HepG2 (cell line): ENCODE data around the gene CNTF. TPM values are rescaled to one million over a fixed set of nuclear protein-coding genes. Genes with fewer than 3 reads are reported as not detected.

Source experiments
- CAMTA2 ChIP-seq: sonication (generic); formaldehyde crosslinking; IDR thresholded peaks from 2 replicates; pipeline ENCODE4 v1.4.0; 2020; ENCODE audit warnings: mild to moderate bottlenecking, missing genetic modification reagents, borderline replicate concordance
- CREB1 ChIP-seq, 2 experiments: fragments of 450-650 bp in 1 of 2; IDR thresholded peaks; 2 replicates each; pipeline ENCODE4 v1.6.1; 2016 to 2017; ENCODE audit warnings: control low read depth in 1 of 2, mild to moderate bottlenecking in 1 of 2, missing compliant biosample characterization in 1 of 2, missing genetic modification characterization in 1 of 2
- FIP1L1 ChIP-seq: fragments of 200-400 bp; formaldehyde crosslinking; IDR thresholded peaks from 2 replicates; pipeline ENCODE4 v1.6.1; 2018; ENCODE audit warnings: low read depth, mild to moderate bottlenecking, low read length, moderate library complexity, borderline replicate concordance; ENCODE audit not compliant: insufficient read depth
- HES4 ChIP-seq: sonication (generic); formaldehyde crosslinking; IDR thresholded peaks from 2 replicates; pipeline ENCODE4 v1.9.0; 2021; ENCODE audit warnings: mild to moderate bottlenecking, missing genetic modification reagents, borderline replicate concordance
- HNF4A ChIP-seq: sonication (generic); formaldehyde crosslinking; IDR thresholded peaks from 2 replicates; pipeline ENCODE4 v1.4.0; 2020; ENCODE audit warnings: missing genetic modification reagents
- KLF12 ChIP-seq: sonication (generic); formaldehyde crosslinking; IDR thresholded peaks from 2 replicates; pipeline ENCODE4 v1.4.0; 2020; ENCODE audit warnings: missing genetic modification reagents, borderline replicate concordance
- KLF9 ChIP-seq: IDR thresholded peaks from 2 replicates; pipeline ENCODE4 v1.6.1; 2016; ENCODE audit warnings: low read depth
- MED13 ChIP-seq: sonication (generic); formaldehyde crosslinking; IDR thresholded peaks from 2 replicates; pipeline ENCODE4 v1.5.0; 2020; ENCODE audit warnings: missing genetic modification reagents
- NFIC ChIP-seq: IDR thresholded peaks from 2 replicates; pipeline ENCODE4 v1.6.1; 2012; ENCODE audit warnings: mild to moderate bottlenecking, low read length, inconsistent platforms
- NR2F2 ChIP-seq: IDR thresholded peaks from 2 replicates; pipeline ENCODE4 v1.6.1; 2012; ENCODE audit warnings: low read depth, inconsistent platforms, borderline replicate concordance
- PHF20 ChIP-seq: sonication (generic); formaldehyde crosslinking; IDR thresholded peaks from 2 replicates; pipeline ENCODE4 v1.5.0; 2020; ENCODE audit warnings: mild to moderate bottlenecking, missing genetic modification reagents
- RARA ChIP-seq: IDR thresholded peaks from 2 replicates; pipeline ENCODE4 v1.6.1; 2016; ENCODE audit warnings: missing genetic modification reagents, missing compliant biosample characterization
- SMARCE1 ChIP-seq: fragments of 450-650 bp; IDR thresholded peaks from 2 replicates; pipeline ENCODE4 v1.6.1; 2017; ENCODE audit warnings: borderline replicate concordance
- SMC3 ChIP-seq: IDR thresholded peaks from 2 replicates; pipeline ENCODE4 v1.6.1; 2011; ENCODE audit warnings: low read length, improper control_type of control experiment
- SRSF4 ChIP-seq: fragments of 200-400 bp; formaldehyde crosslinking; IDR thresholded peaks from one replicate; pipeline ENCODE4 v1.6.1; 2018; ENCODE audit warnings: mild to moderate bottlenecking, low read depth, low read length, moderate library complexity; ENCODE audit not compliant: poor library complexity, severe bottlenecking
- TAF15 ChIP-seq: fragments of 200-400 bp; formaldehyde crosslinking; IDR thresholded peaks from one replicate; pipeline ENCODE4 v1.6.1; 2018; ENCODE audit warnings: mild to moderate bottlenecking, low read depth, low read length; ENCODE audit not compliant: poor library complexity, severe bottlenecking
- ZKSCAN5 ChIP-seq: sonication (generic); formaldehyde crosslinking; IDR thresholded peaks from 2 replicates; pipeline ENCODE4 v1.5.1; 2020; ENCODE audit warnings: mild to moderate bottlenecking, missing genetic modification reagents
- ZMAT3 ChIP-seq: sonication (generic); formaldehyde crosslinking; conservative IDR thresholded peaks from 2 replicates; pipeline ENCODE4 v1.7.0; 2021; ENCODE audit warnings: missing genetic modification reagents
- ZNF333 ChIP-seq: sonication (generic); formaldehyde crosslinking; IDR thresholded peaks from 2 replicates; pipeline ENCODE4 v1.4.0; 2020; ENCODE audit warnings: mild to moderate bottlenecking, missing genetic modification reagents, borderline replicate concordance
- ZNF382 ChIP-seq: sonication (generic); formaldehyde crosslinking; IDR thresholded peaks from 2 replicates; pipeline ENCODE4 v1.5.0; 2020; ENCODE audit warnings: missing genetic modification reagents, mild to moderate bottlenecking, borderline replicate concordance
- ZNF562 ChIP-seq: sonication (generic); formaldehyde crosslinking; IDR thresholded peaks from 2 replicates; pipeline ENCODE4 v1.8.0; 2022; ENCODE audit warnings: missing genetic modification reagents, borderline replicate concordance
- ZNF607 ChIP-seq: sonication (generic); formaldehyde crosslinking; IDR thresholded peaks from 2 replicates; pipeline ENCODE4 v1.5.1; 2020; ENCODE audit warnings: missing genetic modification reagents, mild to moderate bottlenecking, borderline replicate concordance
- ZNF749 ChIP-seq: sonication (generic); formaldehyde crosslinking; IDR thresholded peaks from 2 replicates; pipeline ENCODE4 v1.8.0; 2022; ENCODE audit warnings: mild to moderate bottlenecking, missing genetic modification reagents, moderate library complexity, borderline replicate concordance
- ZSCAN12 ChIP-seq: sonication (generic); formaldehyde crosslinking; IDR thresholded peaks from 2 replicates; pipeline ENCODE4 v1.9.0; 2021; ENCODE audit warnings: mild to moderate bottlenecking, missing genetic modification reagents
- ZSCAN22 ChIP-seq: sonication (generic); formaldehyde crosslinking; IDR thresholded peaks from 2 replicates; pipeline ENCODE4 v1.4.0; 2020; ENCODE audit warnings: mild to moderate bottlenecking, missing genetic modification reagents
- polyA plus RNA-seq, 8 experiments: library from polyadenylated mRNA; depleted of rRNA in 3 of 8; stranded (reverse) in 7 of 8; unstranded in 1 of 8; fragments of >200 nt; fragmentation: Illumina TruSeq in 4 of 8; extraction: Trizol in 4 of 8; gene quantifications; 2 replicates each; pipeline versions ENCODE4 v1.2.1 to v1.2.3, GENCODE V29; 2011 to 2016; ENCODE audit warnings: low read depth in 4 of 8, missing spikeins in 1 of 8, mixed read lengths in 1 of 8; ENCODE audit not compliant: insufficient read depth in 1 of 8
- total RNA-seq, 5 experiments: library from RNA; depleted of rRNA; stranded (reverse); fragments of >200 nt; fragmentation: Illumina TruSeq; extraction: Trizol; gene quantifications; 2 replicates each; pipeline ENCODE4 v1.2.3, GENCODE V29; 2016; ENCODE audit warnings: low read depth in 1 of 5
- TF ChIP-seq, protein P1 (sequence below): sonication (generic); formaldehyde crosslinking; IDR thresholded peaks from 2 replicates; pipeline ENCODE4 v1.8.0; 2022; ENCODE audit warnings: missing genetic modification reagents, low read depth, mild to moderate bottlenecking, borderline replicate concordance
- TF ChIP-seq, protein P2 (sequence below): IDR thresholded peaks from 2 replicates; pipeline ENCODE4 v1.6.1; 2016; ENCODE audit warnings: missing genetic modification reagents, missing compliant biosample characterization
- TF ChIP-seq, protein P3 (sequence below): sonication (generic); formaldehyde crosslinking; IDR thresholded peaks from 2 replicates; pipeline ENCODE4 v1.8.0; 2022; ENCODE audit warnings: mild to moderate bottlenecking, missing genetic modification reagents, moderate library complexity
- TF ChIP-seq, protein P4 (sequence below): sonication (generic); formaldehyde crosslinking; IDR thresholded peaks from 2 replicates; pipeline ENCODE4 v1.8.0; 2022; ENCODE audit warnings: mild to moderate bottlenecking, missing genetic modification reagents; ENCODE audit not compliant: insufficient replicate concordance

The CNTF gene
- total and polyA plus RNA-seq, 2 of the 13 experiments (the other 11 are each of a cell fraction or from before 2014, with no cell fraction given): 0.51 to 2.3 TPM

DNA sequence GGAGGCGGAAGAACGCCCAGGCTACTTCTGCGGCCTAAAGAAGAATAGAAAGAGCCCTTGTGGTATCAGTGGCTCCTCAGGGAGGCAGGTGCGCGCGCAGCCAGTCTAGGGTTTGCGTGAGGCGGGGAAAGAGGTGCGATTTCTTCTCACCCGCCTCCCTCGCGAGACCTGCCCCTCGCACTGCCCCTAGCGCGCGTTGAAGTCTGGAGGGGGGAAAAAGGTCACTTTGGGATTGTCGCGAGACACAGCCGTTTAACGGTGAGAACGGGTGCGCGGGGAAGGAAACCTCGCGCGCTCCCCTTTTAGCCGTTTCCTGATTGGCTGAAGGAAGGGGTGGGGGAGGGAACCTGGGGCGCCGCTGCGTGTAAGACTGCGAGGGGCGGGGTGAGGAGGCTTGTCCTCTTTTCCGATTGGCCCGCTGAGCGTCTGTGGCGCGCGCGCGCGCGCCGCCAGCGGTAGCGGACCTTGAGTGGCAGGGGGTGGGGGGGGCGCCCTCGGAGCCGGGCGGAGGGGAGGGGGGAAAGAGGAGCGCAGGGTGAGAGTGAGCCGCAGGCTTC, 43.8 kb upstream of the CNTF start, which contains the start of gene ZFP91 (continued):
- TF ChIP-seq SMARCE1 (no peak), HNF4A (0 out of 2 replicates have a peak, but pooled peaks have one; percentile 18), ZNF607 (CRISPR knock-in tag) (0 out of 2 replicates have a peak, but pooled peaks have one; percentile 50), TAF15 (no peak), ZKSCAN5 (CRISPR knock-in tag) (no peak), ZSCAN12 (no peak), MED13 (no peak; the same call in none of the 2 replicates), ZNF749 (CRISPR knock-in tag) (no peak), ZSCAN22 (CRISPR knock-in tag) (no peak), ZNF333 (no peak), NFIC (no peak), SMC3 (no peak), KLF9 (CRISPR knock-in tag) (no peak), ZNF382 (CRISPR knock-in tag) (no peak), ZMAT3 (CRISPR knock-in tag) (no peak), SRSF4 (no peak), NR2F2 (peak; percentile 32; the same call in 1 of the 2 replicates), CREB1 (IDR thresholded peaks at IDR 0.05) (peak; percentile 47; the same call in 1 of the 2 replicates), CREB1 (CRISPR knock-in tag; IDR thresholded peaks at IDR 0.05) (no peak), PHF20 (CRISPR knock-in tag) (no peak), HES4 (CRISPR knock-in tag) (0 out of 2 replicates have a peak, but pooled peaks have one; percentile 21), CAMTA2 (CRISPR knock-in tag) (no peak), FIP1L1 (no peak), KLF12 (CRISPR knock-in tag) (no peak), RARA (CRISPR knock-in tag) (0 out of 2 replicates have a peak, but pooled peaks have one; percentile 16), ZNF562 (CRISPR knock-in tag) (no peak)
- TF ChIP-seq, protein P1, sequence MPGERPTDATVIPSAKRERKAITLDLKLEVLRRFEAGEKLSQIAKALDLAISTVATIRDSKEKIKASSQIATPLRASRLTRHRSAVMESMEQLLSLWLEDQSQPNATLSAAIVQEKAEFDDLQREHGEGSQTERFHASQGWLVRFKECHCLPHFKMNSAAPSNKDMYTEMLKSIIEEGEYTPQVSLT (CRISPR knock-in tag): no peak
- TF ChIP-seq, protein P2, sequence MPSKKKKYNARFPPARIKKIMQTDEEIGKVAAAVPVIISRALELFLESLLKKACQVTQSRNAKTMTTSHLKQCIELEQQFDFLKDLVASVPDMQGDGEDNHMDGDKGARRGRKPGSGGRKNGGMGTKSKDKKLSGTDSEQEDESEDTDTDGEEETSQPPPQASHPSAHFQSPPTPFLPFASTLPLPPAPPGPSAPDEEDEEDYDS (CRISPR knock-in tag): 0 out of 2 replicates have a peak, but pooled peaks have one; percentile 33
- TF ChIP-seq, protein P3, sequence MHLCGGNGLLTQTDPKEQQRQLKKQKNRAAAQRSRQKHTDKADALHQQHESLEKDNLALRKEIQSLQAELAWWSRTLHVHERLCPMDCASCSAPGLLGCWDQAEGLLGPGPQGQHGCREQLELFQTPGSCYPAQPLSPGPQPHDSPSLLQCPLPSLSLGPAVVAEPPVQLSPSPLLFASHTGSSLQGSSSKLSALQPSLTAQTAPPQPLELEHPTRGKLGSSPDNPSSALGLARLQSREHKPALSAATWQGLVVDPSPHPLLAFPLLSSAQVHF (CRISPR knock-in tag): no peak
- TF ChIP-seq, protein P4, sequence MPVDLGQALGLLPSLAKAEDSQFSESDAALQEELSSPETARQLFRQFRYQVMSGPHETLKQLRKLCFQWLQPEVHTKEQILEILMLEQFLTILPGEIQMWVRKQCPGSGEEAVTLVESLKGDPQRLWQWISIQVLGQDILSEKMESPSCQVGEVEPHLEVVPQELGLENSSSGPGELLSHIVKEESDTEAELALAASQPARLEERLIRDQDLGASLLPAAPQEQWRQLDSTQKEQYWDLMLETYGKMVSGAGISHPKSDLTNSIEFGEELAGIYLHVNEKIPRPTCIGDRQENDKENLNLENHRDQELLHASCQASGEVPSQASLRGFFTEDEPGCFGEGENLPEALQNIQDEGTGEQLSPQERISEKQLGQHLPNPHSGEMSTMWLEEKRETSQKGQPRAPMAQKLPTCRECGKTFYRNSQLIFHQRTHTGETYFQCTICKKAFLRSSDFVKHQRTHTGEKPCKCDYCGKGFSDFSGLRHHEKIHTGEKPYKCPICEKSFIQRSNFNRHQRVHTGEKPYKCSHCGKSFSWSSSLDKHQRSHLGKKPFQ: peak; percentile 43
